Kidney (tissue), 14 donors: ENCODE results near the gene ALPK1. TPM values are rescaled to one million over a fixed set of nuclear protein-coding genes. Genes with fewer than 3 reads are reported as not detected.

Experiments used
- DNase-seq, 5 donors: peaks; one replicate each; pipeline ENCODE4 v3.0.0-alpha.2; 2013 to 2020
- FAIRE-seq: peaks from 2 replicates; lab custom pipeline; 2012; peaks lifted over from hg19 to GRCh38; lab: Jason Lieb, UNC
- H3K27ac ChIP-seq, 2 donors: one replicate each; pipeline ENCODE4 v1.7.0; 2013; ENCODE audit warnings: low read depth in 2 of 2, low read length in 2 of 2, inconsistent platforms in 1 of 2
- H3K27me3 ChIP-seq: one replicate; pipeline ENCODE4 v1.7.1; 2013; ENCODE audit warnings: low read length, inconsistent platforms; ENCODE audit not compliant: control insufficient read depth, insufficient read depth
- H3K36me3 ChIP-seq, 3 donors: one replicate each; pipeline versions ENCODE4 v1.7.0 to v1.7.1; 2013; ENCODE audit warnings: low read length in 3 of 3, control low read depth in 1 of 3, inconsistent platforms in 1 of 3; ENCODE audit not compliant: insufficient read depth in 3 of 3, control insufficient read depth in 2 of 3
- H3K4me1 ChIP-seq, 3 donors: one replicate each; pipeline versions ENCODE4 v1.7.0 to v1.7.1; 2013; ENCODE audit warnings: low read length in 3 of 3, inconsistent platforms in 1 of 3, low read depth in 1 of 3; ENCODE audit not compliant: control insufficient read depth in 2 of 3, insufficient read depth in 2 of 3
- H3K4me3 ChIP-seq, 3 donors: one replicate each; pipeline versions ENCODE4 v1.7.0 to v1.8.1; 2013; ENCODE audit warnings: low read length in 3 of 3, control low read depth in 1 of 3, inconsistent platforms in 1 of 3
- H3K9ac ChIP-seq, 3 donors: one replicate each; pipeline versions ENCODE4 v1.7.0 to v1.7.1; 2013; ENCODE audit warnings: low read length in 3 of 3, control low read depth in 1 of 3, inconsistent platforms in 1 of 3
- H3K9me3 ChIP-seq, 3 donors: one replicate each; pipeline versions ENCODE4 v1.7.0 to v1.7.1; 2013; ENCODE audit warnings: low read length in 3 of 3, control low read depth in 1 of 3, inconsistent platforms in 1 of 3; ENCODE audit not compliant: control insufficient read depth in 2 of 3, insufficient read depth in 1 of 3
- CTCF ChIP-seq: IDR thresholded peaks from 3 replicates; pipeline ENCODE4 v1.5.1; 2012; ENCODE audit warnings: mild to moderate bottlenecking, moderate library complexity, borderline replicate concordance; ENCODE audit not compliant: insufficient read depth; ENCODE audit errors: extremely low read depth
- intact Hi-C: fragments of 100-400 bp; cut with DNase I; formaldehyde crosslinking; loops from one replicate; pipeline ENCODE4 v1.11.1; 2022
- polyA plus RNA-seq: library from polyadenylated mRNA; stranded (reverse); fragments of 350-450 nt; fragmentation: Illumina TruSeq; extraction: RNeasy Lipid Tissue Mini Kit (QIAGEN cat#74804); gene quantifications from one replicate; pipeline ENCODE4 v1.2.3, GENCODE V29; 2014; ENCODE audit warnings: low read depth, low replicate concordance; ENCODE audit not compliant: insufficient read depth
- total RNA-seq: library from RNA; stranded (reverse); fragmentation: NEBNext Ultra II Directional; extraction: Animal tissue kit (Norgen Biotek cat#: 25700); gene quantifications from one replicate; pipeline ENCODE4 v1.2.1, GENCODE V29; 2021
- donor health status: control.
- donor health status: control.
- donor health status: control.
- donor health status: control.
- donor health status: control.
- donor health status: DM: yes; HTN: yes; CAD: no.
- donor health status: Normal renal cell carcinoma (clear cell type).

ALPK1 gene
- total and polyA plus RNA-seq, 2 donors from 2014 or later: 5.9 to 33.5 TPM

- no peak for TF ChIP-seq CTCF
- DNase-seq: no peak
- H3K4me3 ChIP-seq: no peak overlapping the region
- H3K9me3 ChIP-seq: peaks cover 0 to 6% (median 4%) of the 10 kb centered on the region in 3 donors
- no peak overlapping the region for H3K27ac ChIP-seq
- intact Hi-C loops: no loop called here
- no peaks in the 10 kb centered on the region for H3K27me3 ChIP-seq
- no peak overlapping the region for H3K9ac ChIP-seq
- FAIRE-seq: no peak
- no peaks in the 10 kb centered on the region for H3K36me3 ChIP-seq
- H3K4me1 ChIP-seq: no peaks in the 10 kb centered on the region
These were observed 151.3 kb downstream of the ALPK1 start for GRCh38 chr4:112448306-112449132.

GRCh38 chr4:112449708-112450107, 152.5 kb downstream of the ALPK1 start:
- Histone ChIP-seq H3K9me3 (peaks cover 0 to 6% (median 4%) of the 10 kb centered on the region in 3 donors), H3K4me1 (no peaks in the 10 kb centered on the region), H3K9ac (no peak overlapping the region), H3K27me3 (no peaks in the 10 kb centered on the region), H3K4me3 (no peak overlapping the region), H3K27ac (no peak overlapping the region), H3K36me3 (no peaks in the 10 kb centered on the region)
- intact Hi-C loops: no loop called here
- TF ChIP-seq CTCF: no peak
- FAIRE-seq (no peak), DNase-seq (no peak)

DNA sequence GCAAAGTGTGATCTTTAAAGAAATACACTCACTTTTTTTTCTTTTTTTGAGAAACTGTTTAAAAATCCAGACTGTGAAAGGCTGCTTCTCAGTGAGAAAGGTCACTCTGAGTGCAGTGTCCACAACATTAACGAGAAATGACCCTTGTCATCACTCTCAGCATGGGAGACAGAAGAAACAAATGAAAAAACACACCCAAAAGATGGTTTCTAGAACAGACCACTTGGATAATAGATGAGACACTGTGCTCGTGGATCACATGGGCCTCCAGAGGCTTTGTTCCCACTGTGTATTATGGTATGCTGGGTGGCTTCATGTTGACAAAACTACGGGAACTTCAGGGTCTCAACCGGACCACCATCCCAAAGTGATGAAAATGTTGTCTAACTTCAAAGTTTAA, 153.9 kb downstream of the ALPK1 start:
- Histone ChIP-seq H3K27me3 (no peaks in the 10 kb centered on the region), H3K9ac (no peak overlapping the region), H3K9me3 (peaks cover 0 to under 1% (median 0%) of the 10 kb centered on the region in 3 donors), H3K4me1 (no peaks in the 10 kb centered on the region), H3K4me3 (no peak overlapping the region), H3K27ac (no peak overlapping the region), H3K36me3 (no peaks in the 10 kb centered on the region)
- no peak for FAIRE-seq
- no peak for TF ChIP-seq CTCF
- DNase-seq: no peak
- intact Hi-C loops: no loop called here

GRCh38 chr4:112451831-112452230, 154.7 kb downstream of the ALPK1 start:
- TF ChIP-seq CTCF: no peak
- Histone ChIP-seq H3K36me3 (no peaks in the 10 kb centered on the region), H3K27ac (no peak overlapping the region), H3K9me3 (no peaks in the 10 kb centered on the region), H3K4me3 (no peak overlapping the region), H3K4me1 (no peaks in the 10 kb centered on the region), H3K27me3 (no peaks in the 10 kb centered on the region), H3K9ac (no peak overlapping the region)
- no peak for FAIRE-seq
- intact Hi-C loops: no loop called here
- DNase-seq: no peak
